NT2/D1 (cell line): ENCODE measurements around the gene CYP27B1.
A peak's percentile ranks its signal among the peaks of the same experiment; 100 is the strongest.

Source experiments
- DNase-seq: peaks from one replicate; pipeline ENCODE4 v3.0.0-alpha.2; 2011; ENCODE audit warnings: low read depth, low spot score
- H3K27me3 ChIP-seq: 2 replicates; pipeline ENCODE4 v1.6.0; 2011; ENCODE audit warnings: mild to moderate bottlenecking; ENCODE audit not compliant: insufficient read length, insufficient read depth
- H3K36me3 ChIP-seq: 2 replicates; pipeline ENCODE4 v1.6.1; 2011; ENCODE audit warnings: mild to moderate bottlenecking, low read length, mixed read lengths; ENCODE audit not compliant: insufficient read depth, insufficient read length
- H3K4me1 ChIP-seq: 2 replicates; pipeline ENCODE4 v1.5.1; 2011; ENCODE audit not compliant: insufficient read depth, insufficient read length
- H3K4me3 ChIP-seq: 2 replicates; pipeline ENCODE4 v1.5.1; 2011; ENCODE audit warnings: low read depth; ENCODE audit not compliant: insufficient read length
- H3K9ac ChIP-seq: 2 replicates; pipeline ENCODE4 v1.6.0; 2011; ENCODE audit warnings: low read depth; ENCODE audit not compliant: insufficient read length
- H3K9me3 ChIP-seq: 2 replicates; pipeline ENCODE4 v1.5.1; 2011; ENCODE audit warnings: mild to moderate bottlenecking, low read length; ENCODE audit not compliant: insufficient read depth
- SUZ12 ChIP-seq: IDR thresholded peaks from 2 replicates; pipeline ENCODE4 v1.6.1; 2011; ENCODE audit not compliant: insufficient read length, insufficient read depth; ENCODE audit errors: extremely low read depth
- YY1 ChIP-seq: IDR thresholded peaks from 2 replicates; pipeline ENCODE4 v1.6.1; 2011; ENCODE audit not compliant: insufficient read length, insufficient read depth
- ZNF274 ChIP-seq: IDR thresholded peaks from 2 replicates; pipeline ENCODE4 v1.6.1; 2011; ENCODE audit warnings: mild to moderate bottlenecking, low read depth, low read length

CYP27B1 gene

DNA sequence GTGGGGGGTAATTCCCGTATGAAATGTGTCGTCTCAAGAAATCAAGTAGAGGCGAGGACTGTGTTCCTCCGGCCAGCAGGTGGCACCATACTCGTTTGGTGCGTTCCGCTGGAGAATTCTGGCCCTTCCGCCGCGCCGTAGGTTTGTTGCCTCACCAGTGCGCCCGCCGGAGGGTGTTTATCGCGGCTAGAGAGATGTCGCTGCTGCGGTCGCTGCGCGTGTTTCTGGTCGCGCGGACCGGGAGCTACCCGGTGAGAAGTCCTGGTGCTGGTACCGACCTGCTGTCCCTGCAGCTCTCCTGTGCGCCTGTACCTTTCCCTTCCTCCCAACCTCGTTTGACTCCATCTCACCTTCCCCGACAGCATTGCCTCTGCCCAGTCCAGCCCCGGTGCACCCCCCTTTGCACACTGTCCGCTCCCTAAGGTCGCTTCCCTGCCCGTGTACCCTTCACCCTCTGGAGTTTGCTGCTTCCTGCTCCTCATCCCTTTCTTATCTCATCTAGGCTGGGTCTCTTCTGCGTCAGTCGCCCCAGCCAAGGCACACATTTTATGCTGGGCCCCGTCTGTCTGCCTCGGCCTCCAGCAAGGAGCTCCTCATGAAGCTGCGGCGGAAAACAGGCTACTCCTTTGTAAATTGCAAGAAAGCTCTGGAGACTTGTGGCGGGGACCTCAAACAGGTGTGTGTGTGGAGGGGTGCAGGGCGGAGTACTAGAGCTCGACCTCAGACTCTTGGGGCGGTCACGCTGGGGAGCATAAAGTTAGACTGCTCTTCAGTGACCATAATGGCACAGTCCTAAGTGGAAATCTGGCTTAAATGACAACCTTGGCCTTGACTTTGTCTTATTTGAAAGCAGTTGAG, 16.0 kb upstream of the CYP27B1 start, which contains the start of gene TSFM:
Gene TSFM (plus strand): TSS at position 180 of the 858 bp plus-strand sequence. CDS start 15 bp downstream, at position 195.
- TF ChIP-seq ZNF274 (no peak), YY1 (no peak), SUZ12 (no peak)
- H3K27me3 ChIP-seq = no peaks in the 10 kb centered on the region

GRCh38 chr12:57782243-57782607, 15.3 kb upstream of the CYP27B1 start:
- no peak for TF ChIP-seq SUZ12
- no peak for TF ChIP-seq ZNF274
- no peak for TF ChIP-seq YY1
- Histone ChIP-seq H3K9me3 (no peaks in the 10 kb centered on the region), H3K9ac (no peak overlapping the region), H3K36me3 (peaks cover 40% of the 10 kb centered on the region), H3K27me3 (no peaks in the 10 kb centered on the region), H3K4me1 (no peaks in the 10 kb centered on the region), H3K4me3 (peak overlapping the region; percentile 100)
- DNase-seq = no peak

More for the DNA sequence above, 16.0 kb upstream of the CYP27B1 start, which contains the start of gene TSFM:
- Histone ChIP-seq H3K36me3 (peaks cover 46% of the 10 kb centered on the region), H3K9ac (peak within 1 kb of the TSS; percentile 98), H3K4me3 (peak within 1 kb of the TSS; percentile 100), H3K4me1 (no peaks in the 10 kb centered on the region), H3K9me3 (no peaks in the 10 kb centered on the region)
- DNase-seq = peak; percentile 92

GRCh38 chr12:57781801-57782200, 14.9 kb upstream of the CYP27B1 start:
- H3K9ac ChIP-seq = no peak overlapping the region
- DNase-seq = no peak
- H3K4me3 ChIP-seq = no peak overlapping the region
- H3K27me3 ChIP-seq = no peaks in the 10 kb centered on the region
- no peaks in the 10 kb centered on the region for H3K4me1 ChIP-seq
- peaks cover 38% of the 10 kb centered on the region for H3K36me3 ChIP-seq
- no peak for TF ChIP-seq YY1
- no peaks in the 10 kb centered on the region for H3K9me3 ChIP-seq

- TF ChIP-seq YY1 (no peak), ZNF274 (no peak), SUZ12 (no peak)
- no peaks in the 10 kb centered on the region for H3K27me3 ChIP-seq
- DNase-seq = no peak
- H3K4me1 ChIP-seq = no peaks in the 10 kb centered on the region
- no peak overlapping the region for H3K9ac ChIP-seq
- H3K4me3 ChIP-seq = no peak overlapping the region
- no peaks in the 10 kb centered on the region for H3K9me3 ChIP-seq
- peaks cover 33% of the 10 kb centered on the region for H3K36me3 ChIP-seq
Observed at GRCh38 chr12:57781244-57781643, 14.4 kb upstream of the CYP27B1 start.

DNA sequence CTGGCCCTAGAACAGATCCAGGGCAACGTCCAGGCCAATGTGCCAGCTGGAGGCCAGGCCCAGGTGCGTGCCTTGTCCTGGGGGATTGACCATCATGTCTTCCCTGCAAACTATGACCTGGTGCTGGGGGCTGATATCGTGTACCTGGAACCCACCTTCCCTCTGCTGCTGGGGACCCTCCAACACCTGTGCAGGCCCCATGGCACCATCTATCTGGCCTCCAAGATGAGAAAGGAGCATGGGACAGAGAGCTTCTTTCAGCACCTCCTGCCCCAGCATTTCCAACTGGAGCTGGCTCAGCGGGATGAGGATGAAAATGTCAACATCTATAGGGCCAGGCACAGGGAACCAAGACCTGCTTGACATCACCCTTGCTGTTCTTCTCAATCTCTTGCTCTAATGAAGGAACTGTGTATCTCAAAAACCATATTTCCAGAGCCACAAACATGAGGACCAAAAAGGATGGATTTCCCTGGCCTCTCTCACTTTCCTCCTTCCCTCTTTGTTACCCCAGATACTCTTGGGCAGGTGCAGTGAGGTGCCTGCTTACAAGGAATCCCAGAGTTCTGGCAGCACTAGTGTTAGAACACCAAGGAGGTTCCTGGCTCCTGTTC, 13.5 kb upstream of the CYP27B1 start:
- H3K9ac ChIP-seq = no peak overlapping the region
- no peak overlapping the region for H3K4me3 ChIP-seq
- H3K9me3 ChIP-seq = no peaks in the 10 kb centered on the region
- no peaks in the 10 kb centered on the region for H3K4me1 ChIP-seq
- no peaks in the 10 kb centered on the region for H3K27me3 ChIP-seq
- TF ChIP-seq ZNF274 (no peak), SUZ12 (no peak), YY1 (no peak)
- no peak for DNase-seq
- H3K36me3 ChIP-seq = peaks cover 27% of the 10 kb centered on the region

- no peaks in the 10 kb centered on the region for H3K27me3 ChIP-seq
- DNase-seq = no peak
- H3K36me3 ChIP-seq = peaks cover 24% of the 10 kb centered on the region
- TF ChIP-seq ZNF274 (no peak), YY1 (no peak), SUZ12 (no peak)
- H3K9ac ChIP-seq = no peak overlapping the region
- H3K9me3 ChIP-seq = no peaks in the 10 kb centered on the region
- H3K4me1 ChIP-seq = no peaks in the 10 kb centered on the region
- no peak overlapping the region for H3K4me3 ChIP-seq
Observed at GRCh38 chr12:57779736-57780135, 12.9 kb upstream of the CYP27B1 start.

- H3K9ac ChIP-seq = no peak overlapping the region
- TF ChIP-seq SUZ12 = no peak
- TF ChIP-seq ZNF274 = no peak
- TF ChIP-seq YY1 = no peak
- peaks cover 13% of the 10 kb centered on the region for H3K36me3 ChIP-seq
Observed at GRCh38 chr12:57777911-57778310, 11.0 kb upstream of the CYP27B1 start.

More at GRCh38 chr12:57777911-57778310, 11.0 kb upstream of the CYP27B1 start:
- no peaks in the 10 kb centered on the region for H3K9me3 ChIP-seq
- H3K27me3 ChIP-seq = no peaks in the 10 kb centered on the region
- H3K4me1 ChIP-seq = no peaks in the 10 kb centered on the region
- DNase-seq = no peak
- H3K4me3 ChIP-seq = no peak overlapping the region
